ENCODE measurements around the gene HBE1.
A peak's percentile ranks its signal among the peaks of the same experiment; 100 is the strongest.

The HBE1 gene

DNA sequence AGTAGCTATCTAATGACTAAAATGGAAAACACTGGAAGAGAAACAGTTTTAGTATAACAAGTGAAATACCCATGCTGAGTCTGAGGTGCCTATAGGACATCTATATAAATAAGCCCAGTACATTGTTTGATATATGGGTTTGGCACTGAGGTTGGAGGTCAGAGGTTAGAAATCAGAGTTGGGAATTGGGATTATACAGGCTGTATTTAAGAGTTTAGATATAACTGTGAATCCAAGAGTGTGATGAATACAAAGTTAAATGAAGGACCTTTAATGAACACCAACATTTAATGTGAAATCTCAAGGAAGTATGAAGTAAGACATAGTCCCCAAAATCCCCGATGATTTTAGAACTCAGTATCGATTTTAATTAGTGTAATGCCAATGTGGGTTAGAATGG lies 32.3 kb downstream of the HBE1 start:
- Histone ChIP-seq H3K27ac (ENCODE audit: extremely low read depth, low read depth, low read length) (no peak overlapping the region), H3K36me3 (ENCODE audit: control insufficient read depth in 2 of 2, insufficient read depth in 1 of 2, low read length in 2 of 2) (no peaks in the 10 kb centered on the region), H3K4me1 (ENCODE audit: control insufficient read depth, insufficient read depth, low read length) (no peaks in the 10 kb centered on the region), H3K9me3 (ENCODE audit: control insufficient read depth, insufficient read depth, low read depth, low read length) (no peaks in the 10 kb centered on the region), H3K4me3 (ENCODE audit: low read depth, low read length) (no peak overlapping the region)
- ChIA-PET POLR2A (no interaction called here), CTCF (no interaction called here)
- TF ChIP-seq ZNF10 (tag by site-specific recombination; IDR thresholded peaks at IDR 0.05) (no peak), ZBTB48 (tag by site-specific recombination; IDR thresholded peaks at IDR 0.05) (no peak), ZSCAN23 (tag by site-specific recombination; IDR thresholded peaks at IDR 0.05) (no peak), ZNF138 (tag by site-specific recombination; IDR thresholded peaks at IDR 0.05; ENCODE audit: borderline replicate concordance) (no peak), ZNF747 (tag by site-specific recombination; IDR thresholded peaks at IDR 0.05) (no peak), BCL11B (tag by site-specific recombination; IDR thresholded peaks at IDR 0.05; ENCODE audit: low read depth) (no peak)
- TF ChIP-seq, protein P1, sequence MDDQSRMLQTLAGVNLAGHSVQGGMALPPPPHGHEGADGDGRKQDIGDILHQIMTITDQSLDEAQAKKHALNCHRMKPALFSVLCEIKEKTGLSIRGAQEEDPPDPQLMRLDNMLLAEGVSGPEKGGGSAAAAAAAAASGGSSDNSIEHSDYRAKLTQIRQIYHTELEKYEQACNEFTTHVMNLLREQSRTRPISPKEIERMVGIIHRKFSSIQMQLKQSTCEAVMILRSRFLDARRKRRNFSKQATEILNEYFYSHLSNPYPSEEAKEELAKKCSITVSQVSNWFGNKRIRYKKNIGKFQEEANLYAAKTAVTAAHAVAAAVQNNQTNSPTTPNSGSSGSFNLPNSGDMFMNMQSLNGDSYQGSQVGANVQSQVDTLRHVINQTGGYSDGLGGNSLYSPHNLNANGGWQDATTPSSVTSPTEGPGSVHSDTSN (CRISPR knock-in tag; IDR thresholded peaks at IDR 0.05): no peak
- TF ChIP-seq, protein P2, sequence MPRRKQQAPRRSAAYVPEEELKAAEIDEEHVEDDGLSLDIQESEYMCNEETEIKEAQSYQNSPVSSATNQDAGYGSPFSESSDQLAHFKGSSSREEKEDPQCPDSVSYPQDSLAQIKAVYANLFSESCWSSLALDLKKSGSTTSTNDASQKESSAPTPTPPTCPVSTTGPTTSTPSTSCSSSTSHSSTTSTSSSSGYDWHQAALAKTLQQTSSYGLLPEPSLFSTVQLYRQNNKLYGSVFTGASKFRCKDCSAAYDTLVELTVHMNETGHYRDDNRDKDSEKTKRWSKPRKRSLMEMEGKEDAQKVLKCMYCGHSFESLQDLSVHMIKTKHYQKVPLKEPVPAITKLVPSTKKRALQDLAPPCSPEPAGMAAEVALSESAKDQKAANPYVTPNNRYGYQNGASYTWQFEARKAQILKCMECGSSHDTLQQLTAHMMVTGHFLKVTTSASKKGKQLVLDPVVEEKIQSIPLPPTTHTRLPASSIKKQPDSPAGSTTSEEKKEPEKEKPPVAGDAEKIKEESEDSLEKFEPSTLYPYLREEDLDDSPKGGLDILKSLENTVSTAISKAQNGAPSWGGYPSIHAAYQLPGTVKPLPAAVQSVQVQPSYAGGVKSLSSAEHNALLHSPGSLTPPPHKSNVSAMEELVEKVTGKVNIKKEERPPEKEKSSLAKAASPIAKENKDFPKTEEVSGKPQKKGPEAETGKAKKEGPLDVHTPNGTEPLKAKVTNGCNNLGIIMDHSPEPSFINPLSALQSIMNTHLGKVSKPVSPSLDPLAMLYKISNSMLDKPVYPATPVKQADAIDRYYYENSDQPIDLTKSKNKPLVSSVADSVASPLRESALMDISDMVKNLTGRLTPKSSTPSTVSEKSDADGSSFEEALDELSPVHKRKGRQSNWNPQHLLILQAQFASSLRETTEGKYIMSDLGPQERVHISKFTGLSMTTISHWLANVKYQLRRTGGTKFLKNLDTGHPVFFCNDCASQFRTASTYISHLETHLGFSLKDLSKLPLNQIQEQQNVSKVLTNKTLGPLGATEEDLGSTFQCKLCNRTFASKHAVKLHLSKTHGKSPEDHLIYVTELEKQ (tag by site-specific recombination; IDR thresholded peaks at IDR 0.05; ENCODE audit: borderline replicate concordance): no peak

DNA sequence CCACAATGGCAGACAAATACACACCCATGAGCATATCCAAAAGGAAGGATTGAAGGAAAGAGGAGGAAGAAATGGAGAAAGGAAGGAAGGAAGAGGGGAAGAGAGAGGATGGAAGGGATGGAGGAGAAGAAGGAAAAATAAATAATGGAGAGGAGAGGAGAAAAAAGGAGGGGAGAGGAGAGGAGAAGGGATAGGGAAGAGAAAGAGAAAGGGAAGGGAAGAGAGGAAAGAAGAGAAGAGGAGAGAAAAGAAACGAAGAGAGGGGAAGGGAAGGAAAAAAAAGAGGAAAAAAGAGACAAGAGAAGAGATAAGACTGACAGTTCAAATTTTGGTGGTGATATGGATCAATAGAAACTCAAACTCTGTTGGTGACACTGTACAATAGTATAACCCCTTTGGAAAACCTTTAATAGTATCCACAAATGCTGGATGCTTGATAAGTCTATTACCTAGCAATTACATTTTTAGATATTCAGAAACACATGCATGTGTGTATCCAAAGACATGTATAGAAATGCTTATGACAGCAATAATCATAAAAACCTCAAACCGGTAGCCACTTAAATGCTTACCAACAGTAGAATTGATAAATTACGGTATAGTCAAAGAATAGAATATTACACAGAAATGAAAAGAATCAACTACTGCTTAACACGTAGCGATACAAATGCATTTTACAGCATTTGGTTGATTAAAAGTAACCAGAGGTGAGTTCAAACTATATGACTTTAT lies 34.2 kb downstream of the HBE1 start:
- Histone ChIP-seq H3K4me3 (ENCODE audit: low read depth, low read length) (no peak overlapping the region), H3K9me3 (ENCODE audit: control insufficient read depth, insufficient read depth, low read depth, low read length) (no peaks in the 10 kb centered on the region), H3K36me3 (ENCODE audit: control insufficient read depth in 2 of 2, insufficient read depth in 1 of 2, low read length in 2 of 2) (no peaks in the 10 kb centered on the region), H3K27ac (ENCODE audit: extremely low read depth, low read depth, low read length) (no peak overlapping the region), H3K4me1 (ENCODE audit: control insufficient read depth, insufficient read depth, low read length) (no peaks in the 10 kb centered on the region)
- ChIA-PET CTCF (no interaction called here), POLR2A (no interaction called here)
- TF ChIP-seq ZNF776 (tag by site-specific recombination; IDR thresholded peaks at IDR 0.05; ENCODE audit: borderline replicate concordance) (no peak), ZNF366 (tag by site-specific recombination; conservative IDR thresholded peaks at IDR 0.05) (0 out of 2 replicates have a peak, but pooled peaks have one; percentile 12)

DNA sequence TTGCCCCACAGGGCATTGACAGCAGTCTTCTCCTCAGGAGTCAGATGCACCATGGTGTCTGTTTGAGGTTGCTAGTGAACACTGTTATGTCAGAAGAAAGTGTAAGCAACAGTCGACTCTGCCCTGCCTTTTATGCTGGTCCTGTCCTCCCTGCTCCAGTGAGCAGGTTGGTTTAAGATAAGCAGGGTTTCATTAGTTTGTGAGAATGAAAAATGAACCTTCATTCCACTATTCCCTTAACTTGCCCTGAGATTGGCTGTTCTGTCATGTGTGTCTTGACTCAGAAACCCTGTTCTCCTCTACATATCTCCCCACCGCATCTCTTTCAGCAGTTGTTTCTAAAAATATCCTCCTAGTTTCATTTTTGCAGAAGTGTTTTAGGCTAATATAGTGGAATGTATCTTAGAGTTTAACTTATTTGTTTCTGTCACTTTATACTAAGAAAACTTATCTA lies 35.3 kb downstream of the HBE1 start, which contains the start of gene HBD:
HBD (minus strand) TSS at position 103 of the 454 bp plus-strand sequence; CDS start at position 53, 50 bp downstream.
- ChIA-PET CTCF (no interaction called here), POLR2A (no interaction called here)
- H3K9me3 ChIP-seq (ENCODE audit: control insufficient read depth, insufficient read depth, low read depth, low read length): no peaks in the 10 kb centered on the region
- no peak within 1 kb of the TSS for H3K27ac ChIP-seq (ENCODE audit: extremely low read depth, low read depth, low read length)
- TF ChIP-seq ZNF157 (tag by site-specific recombination; IDR thresholded peaks at IDR 0.05) (no peak), MYNN (tag by site-specific recombination; IDR thresholded peaks at IDR 0.05; ENCODE audit: borderline replicate concordance) (no peak), ZNF501 (tag by site-specific recombination; IDR thresholded peaks at IDR 0.05) (no peak), ZNF548 (tag by site-specific recombination; IDR thresholded peaks at IDR 0.05) (no peak), ZNF792 (tag by site-specific recombination; IDR thresholded peaks at IDR 0.05) (no peak), ZNF146 (tag by site-specific recombination; IDR thresholded peaks at IDR 0.05) (no peak)
- TF ChIP-seq, protein P3, sequence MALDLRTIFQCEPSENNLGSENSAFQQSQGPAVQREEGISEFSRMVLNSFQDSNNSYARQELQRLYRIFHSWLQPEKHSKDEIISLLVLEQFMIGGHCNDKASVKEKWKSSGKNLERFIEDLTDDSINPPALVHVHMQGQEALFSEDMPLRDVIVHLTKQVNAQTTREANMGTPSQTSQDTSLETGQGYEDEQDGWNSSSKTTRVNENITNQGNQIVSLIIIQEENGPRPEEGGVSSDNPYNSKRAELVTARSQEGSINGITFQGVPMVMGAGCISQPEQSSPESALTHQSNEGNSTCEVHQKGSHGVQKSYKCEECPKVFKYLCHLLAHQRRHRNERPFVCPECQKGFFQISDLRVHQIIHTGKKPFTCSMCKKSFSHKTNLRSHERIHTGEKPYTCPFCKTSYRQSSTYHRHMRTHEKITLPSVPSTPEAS (tag by site-specific recombination; IDR thresholded peaks at IDR 0.05): no peak
- TF ChIP-seq, protein P4, sequence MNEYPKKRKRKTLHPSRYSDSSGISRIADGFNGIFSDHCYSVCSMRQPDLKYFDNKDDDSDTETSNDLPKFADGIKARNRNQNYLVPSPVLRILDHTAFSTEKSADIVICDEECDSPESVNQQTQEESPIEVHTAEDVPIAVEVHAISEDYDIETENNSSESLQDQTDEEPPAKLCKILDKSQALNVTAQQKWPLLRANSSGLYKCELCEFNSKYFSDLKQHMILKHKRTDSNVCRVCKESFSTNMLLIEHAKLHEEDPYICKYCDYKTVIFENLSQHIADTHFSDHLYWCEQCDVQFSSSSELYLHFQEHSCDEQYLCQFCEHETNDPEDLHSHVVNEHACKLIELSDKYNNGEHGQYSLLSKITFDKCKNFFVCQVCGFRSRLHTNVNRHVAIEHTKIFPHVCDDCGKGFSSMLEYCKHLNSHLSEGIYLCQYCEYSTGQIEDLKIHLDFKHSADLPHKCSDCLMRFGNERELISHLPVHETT (tag by site-specific recombination; IDR thresholded peaks at IDR 0.05): no peak
- no peak within 1 kb of the TSS for H3K4me3 ChIP-seq (ENCODE audit: low read depth, low read length)
- no peaks in the 10 kb centered on the region for H3K36me3 ChIP-seq (ENCODE audit: control insufficient read depth in 2 of 2, insufficient read depth in 1 of 2, low read length in 2 of 2)
- H3K4me1 ChIP-seq (ENCODE audit: control insufficient read depth, insufficient read depth, low read length): no peaks in the 10 kb centered on the region

Data from HEK293 (cell line).